ENCODE measurements around the gene GPR107.

The GPR107 gene

GRCh38 chr9:130112538-130113151 lies 58.9 kb downstream of the GPR107 start:
- DNase-seq, result peak; percentile 7

- DNase-seq, result no peak
Measured at GRCh38 chr9:130114741-130115140, 61.0 kb downstream of the GPR107 start.

GRCh38 chr9:130116346-130116745 lies 62.6 kb downstream of the GPR107 start:
- DNase-seq, result no peak

GRCh38 chr9:130117376-130117775 lies 63.7 kb downstream of the GPR107 start:
- DNase-seq, result no peak

- DNase-seq, result no peak
Measured at GRCh38 chr9:130117816-130118632, 64.3 kb downstream of the GPR107 start.

GRCh38 chr9:130118841-130119518 lies 65.3 kb downstream of the GPR107 start:
- DNase-seq, result peak; percentile 95

- DNase-seq, result no peak
Measured at GRCh38 chr9:130119519-130120298, 66.0 kb downstream of the GPR107 start.

- DNase-seq, result no peak
Measured at GRCh38 chr9:130120299-130120587, 66.5 kb downstream of the GPR107 start.

- DNase-seq, result no peak
Measured at GRCh38 chr9:130120832-130121231, 67.1 kb downstream of the GPR107 start.

- DNase-seq, result no peak
Measured at GRCh38 chr9:130122456-130122855, 68.8 kb downstream of the GPR107 start.

- DNase-seq, result no peak
Measured at GRCh38 chr9:130124085-130124860, 70.6 kb downstream of the GPR107 start.

- no peak for DNase-seq
Measured at GRCh38 chr9:130126721-130127433, 73.2 kb downstream of the GPR107 start.

GRCh38 chr9:130128251-130128650 lies 74.5 kb downstream of the GPR107 start:
- no peak for DNase-seq

GRCh38 chr9:130128733-130129431 lies 75.2 kb downstream of the GPR107 start:
- no peak for DNase-seq

GRCh38 chr9:130129432-130130061 lies 75.8 kb downstream of the GPR107 start:
- DNase-seq, result no peak

GRCh38 chr9:130132746-130133145 lies 79.0 kb downstream of the GPR107 start:
- no peak for DNase-seq

- no peak for DNase-seq
Measured at GRCh38 chr9:130137081-130137640, 83.5 kb downstream of the GPR107 start.

- no peak for DNase-seq
Measured at GRCh38 chr9:130137641-130138081, 84.0 kb downstream of the GPR107 start.

- DNase-seq, result no peak
Measured at GRCh38 chr9:130138171-130138653, 84.5 kb downstream of the GPR107 start.

GRCh38 chr9:130138791-130139190 lies 85.1 kb downstream of the GPR107 start:
- no peak for DNase-seq
